Esophagus muscularis mucosa (tissue), 4 donors: ENCODE results near the gene SPOUT1. TPM values are rescaled to one million over a fixed set of nuclear protein-coding genes. Genes with fewer than 3 reads are reported as not detected.
"Not testable (repeated sequence)": the region's sequence is repeated elsewhere in the genome, so short reads cannot be mapped to it uniquely, and the experiment has no call there.

Experiments
- DNase-seq: peaks from one replicate; pipeline ENCODE4 v3.0.0-alpha.2; 2017; ENCODE audit errors: extremely low spot score
- H3K27ac ChIP-seq, 4 donors: fragments of 200-600 bp; sonication (generic); replicated peaks in 1 of 4; 1 replicate in 3 of 4; 2 replicates in 1 of 4; pipeline ENCODE4 v1.5.1; 2016 to 2019; ENCODE audit warnings: mild to moderate bottlenecking in 1 of 4
- H3K27me3 ChIP-seq, 4 donors: fragments of 200-600 bp; sonication (generic); one replicate each; pipeline versions ENCODE4 v1.5.1 to v1.6.0; 2016 to 2019
- H3K36me3 ChIP-seq, 4 donors: fragments of 200-600 bp; sonication (generic); one replicate each; pipeline ENCODE4 v1.5.1; 2016 to 2019
- H3K4me1 ChIP-seq, 4 donors: fragments of 200-600 bp; sonication (generic); one replicate each; pipeline ENCODE4 v1.5.1; 2016 to 2019
- H3K4me3 ChIP-seq, 4 donors: fragments of 200-600 bp; sonication (generic); 1 replicate in 2 of 4; 2 replicates in 2 of 4; pipeline ENCODE4 v1.5.1; 2016 to 2019; ENCODE audit warnings: mild to moderate bottlenecking in 4 of 4, moderate library complexity in 1 of 4
- H3K9me3 ChIP-seq, 4 donors: fragments of 200-600 bp; sonication (generic); 1 replicate in 3 of 4; 2 replicates in 1 of 4; pipeline ENCODE4 v1.5.1; 2016 to 2019
- CTCF ChIP-seq, 3 experiments: fragments of 200-600 bp in 2 of 3; fragments of 450-650 bp in 1 of 3; sonication (generic) in 2 of 3; IDR thresholded peaks; one replicate each; pipeline ENCODE4 v1.5.1; 2017 to 2019; ENCODE audit warnings: antibody characterized with exemption in 3 of 3, mild to moderate bottlenecking in 2 of 3, moderate library complexity in 1 of 3
- EP300 ChIP-seq: sonication (generic); formaldehyde crosslinking; IDR thresholded peaks from one replicate; pipeline ENCODE4 v1.6.1; 2017; ENCODE audit warnings: antibody characterized with exemption
- POLR2A ChIP-seq: fragments of 450-650 bp; IDR thresholded peaks from one replicate; pipeline ENCODE4 v1.6.1; 2017; ENCODE audit warnings: antibody characterized with exemption, moderate library complexity, mild to moderate bottlenecking, low read depth
- POLR2AphosphoS5 ChIP-seq, 2 donors: sonication (generic); formaldehyde crosslinking; IDR thresholded peaks; one replicate each; pipeline ENCODE4 v1.6.1; 2017; ENCODE audit warnings: antibody characterized with exemption in 2 of 2
- WGBS: methylation state at CpG from one replicate; pipeline ENCODE4 v1.1.5; 2018; 5-methylcytosine and 5-hydroxymethylcytosine counted together
- intact Hi-C: fragments of 100-400 bp; cut with DNase I; formaldehyde crosslinking; loops from one replicate; pipeline ENCODE4 v1.15.1; 2023
- total RNA-seq, 4 donors: library from RNA; depleted of rRNA; stranded (reverse); fragments of >200 nt; gene quantifications; one replicate each; pipeline versions ENCODE4 v1.1.0 to v1.2.1, GENCODE V29; 2016

The SPOUT1 gene
- total RNA-seq, 4 donors from 2014 or later = 15.3 to 36.5 (median 19.8) TPM

- H3K4me3 ChIP-seq, H3K4me1 ChIP-seq, H3K27ac ChIP-seq, DNase-seq, H3K27me3 ChIP-seq, intact Hi-C loops, H3K36me3 ChIP-seq, H3K9me3 ChIP-seq: not testable (repeated sequence)
- peak; percentile 50 to 55 (median 54) for TF ChIP-seq CTCF (IDR thresholded peaks at IDR 0.05)
- 77% methylated on average over 10 of the region's 10 CpGs for WGBS
Observed at GRCh38 chr9:128851779-128852600, 22.4 kb upstream of the SPOUT1 start.

- H3K9me3 ChIP-seq, intact Hi-C loops: not testable (repeated sequence)
- 97% methylated on average over 10 of the region's 10 CpGs for WGBS
Observed at GRCh38 chr9:128851024-128851423, 21.4 kb upstream of the SPOUT1 start.

GRCh38 chr9:128847803-128848202, 18.2 kb upstream of the SPOUT1 start:
- no peak for TF ChIP-seq CTCF (IDR thresholded peaks at IDR 0.05)
- no peak for TF ChIP-seq POLR2AphosphoS5 (IDR thresholded peaks at IDR 0.05)
- no peak for TF ChIP-seq EP300
- no peak for TF ChIP-seq POLR2A
- 100% methylated on average over 1 of the region's 1 CpG for WGBS
- Histone ChIP-seq H3K27ac (no peak overlapping the region), H3K36me3 (peaks cover 0 to 2% (median 1%) of the 10 kb centered on the region in 4 donors), H3K4me3 (no peak overlapping the region), H3K27me3 (no peaks in the 10 kb centered on the region), H3K4me1 (no peaks in the 10 kb centered on the region), H3K9me3 (no peaks in the 10 kb centered on the region)
- no peak for DNase-seq
- intact Hi-C loops = no loop called here

More at GRCh38 chr9:128851024-128851423, 21.4 kb upstream of the SPOUT1 start:
- not testable (repeated sequence) for H3K36me3 ChIP-seq, H3K4me3 ChIP-seq, H3K27me3 ChIP-seq, H3K4me1 ChIP-seq, H3K27ac ChIP-seq, DNase-seq

- intact Hi-C loops = no loop called here
- Histone ChIP-seq H3K27me3 (no peaks in the 10 kb centered on the region), H3K9me3 (no peaks in the 10 kb centered on the region), H3K4me1 (no peaks in the 10 kb centered on the region), H3K4me3 (no peak overlapping the region), H3K36me3 (peaks cover 0 to 14% (median 12%) of the 10 kb centered on the region in 4 donors), H3K27ac (no peak overlapping the region)
- no peak for DNase-seq
- TF ChIP-seq POLR2A = no peak
- TF ChIP-seq CTCF (IDR thresholded peaks at IDR 0.05) = no peak
- no peak for TF ChIP-seq POLR2AphosphoS5 (IDR thresholded peaks at IDR 0.05)
- TF ChIP-seq EP300 = no peak
- 89% methylated on average over 3 of the region's 3 CpGs for WGBS
Observed at GRCh38 chr9:128846680-128847030, 17.1 kb upstream of the SPOUT1 start.

- peaks cover 0 to 22% (median 14%) of the 10 kb centered on the region in 4 donors for H3K36me3 ChIP-seq
- H3K27ac ChIP-seq = no peak overlapping the region
- H3K9me3 ChIP-seq = no peaks in the 10 kb centered on the region
- no peak for DNase-seq
- intact Hi-C loops = no loop called here
- H3K27me3 ChIP-seq = no peaks in the 10 kb centered on the region
- H3K4me1 ChIP-seq = no peaks in the 10 kb centered on the region
- no peak for TF ChIP-seq EP300
- TF ChIP-seq CTCF (IDR thresholded peaks at IDR 0.05) = no peak
- TF ChIP-seq POLR2AphosphoS5 (IDR thresholded peaks at IDR 0.05) = no peak
- TF ChIP-seq POLR2A = no peak
- 81% methylated on average over 13 of the region's 13 CpGs for WGBS
- H3K4me3 ChIP-seq = no peak overlapping the region
Observed at GRCh38 chr9:128845186-128845931, 15.8 kb upstream of the SPOUT1 start.

GRCh38 chr9:128843171-128843570, 13.6 kb upstream of the SPOUT1 start:
- H3K27me3 ChIP-seq, H3K4me1 ChIP-seq, intact Hi-C loops, DNase-seq, H3K9me3 ChIP-seq, H3K4me3 ChIP-seq, H3K27ac ChIP-seq: not testable (repeated sequence)
- peaks cover 0 to 32% (median 15%) of the 10 kb centered on the region in 4 donors for H3K36me3 ChIP-seq
- 97% methylated on average over 7 of the region's 7 CpGs for WGBS
